AG04450 (cell line): ENCODE measurements around the gene CDC26. TPM values are rescaled to one million over a fixed set of nuclear protein-coding genes. Genes with fewer than 3 reads are reported as not detected.

Source experiments
- CTCF ChIA-PET: fragments of 300-600, 350-600 bp; formaldehyde crosslinking; extraction: SDS; loops from one replicate; lab custom pipeline; 2022; ENCODE audit warnings: antibody characterized with exemption, inconsistent platforms; lab: Charles Lee
- POLR2A ChIA-PET: fragments of 350-600 bp; formaldehyde crosslinking; extraction: SDS; loops from one replicate; lab custom pipeline; 2021; ENCODE audit warnings: antibody characterized with exemption, inconsistent platforms; lab: Yijun Ruan, JAX
- DNase-seq: peaks from one replicate; pipeline ENCODE4 v3.0.0-alpha.2; 2011; ENCODE audit warnings: low read depth, low spot score
- H3K27ac ChIP-seq: one replicate; pipeline ENCODE4 v1.5.1; 2012; ENCODE audit warnings: low read depth, low read length, control low read depth
- H3K27me3 ChIP-seq: one replicate; pipeline ENCODE4 v1.6.0; 2012; ENCODE audit warnings: low read length; ENCODE audit not compliant: control insufficient read depth, insufficient read depth
- H3K4me3 ChIP-seq: 2 replicates; pipeline ENCODE4 v1.5.1; 2011; ENCODE audit warnings: mild to moderate bottlenecking, low read depth, low read length, control low read depth
- H3K9me3 ChIP-seq: 2 replicates; pipeline ENCODE4 v1.5.1; 2012; ENCODE audit warnings: low read length; ENCODE audit not compliant: control insufficient read depth, insufficient read depth
- CTCF ChIP-seq: IDR thresholded peaks from 2 replicates; pipeline ENCODE4 v1.5.1; 2011; ENCODE audit warnings: low read depth, low read length, control low read depth, inconsistent platforms
- polyA plus RNA-seq: library from polyadenylated mRNA; depleted of rRNA; stranded (reverse); fragments of >200 nt; gene quantifications from 2 replicates; pipeline ENCODE4 v1.2.3, GENCODE V29; 2011

Gene CDC26
- polyA plus RNA-seq, 1 experiment: 52.6 TPM

GRCh38 chr9:113310538-113310937, 35.2 kb upstream of the CDC26 start:
- CTCF ChIA-PET: interaction anchor here (0.7 to 2.2 kb wide), 5 partner anchors 16 to 134 kb away, joined by 3 to 17 read pairs (median 4); partner anchors contain the start of gene ALAD
- POLR2A ChIA-PET: interaction anchor here (0.9 kb wide), 1 partner anchor 35 kb away, joined by 3 read pairs; the partner anchor contains the start of genes CDC26 and PRPF4
- TF ChIP-seq CTCF: no peak
- DNase-seq: no peak
- H3K4me3 ChIP-seq: no peak overlapping the region
- no peaks in the 10 kb centered on the region for H3K9me3 ChIP-seq
- H3K27ac ChIP-seq: no peak overlapping the region
- H3K27me3 ChIP-seq: no peaks in the 10 kb centered on the region

- peak; percentile 82 for TF ChIP-seq CTCF
- Histone ChIP-seq H3K4me3 (no peak overlapping the region), H3K27me3 (peaks cover 4% of the 10 kb centered on the region), H3K9me3 (no peaks in the 10 kb centered on the region), H3K27ac (no peak overlapping the region)
- DNase-seq: peak; percentile 10
- ChIA-PET CTCF (interaction anchor here (0.6 to 2.2 kb wide), 16 partner anchors 9 to 473 kb away, joined by 3 to 30 read pairs (median 4); partner anchors contain the start of gene ALAD), POLR2A (no interaction called here)
Measured at GRCh38 chr9:113309204-113309813, 33.9 kb upstream of the CDC26 start.

GRCh38 chr9:113307396-113307975, 32.1 kb upstream of the CDC26 start:
- ChIA-PET CTCF (interaction anchor here (1.3 to 1.9 kb wide), 4 partner anchors 11 to 99 kb away, joined by 6 to 30 read pairs (median 8); partner anchors contain the start of gene WDR31), POLR2A (no interaction called here)
- Histone ChIP-seq H3K27me3 (peaks cover 9% of the 10 kb centered on the region), H3K4me3 (no peak overlapping the region), H3K27ac (no peak overlapping the region), H3K9me3 (peaks cover 2% of the 10 kb centered on the region; the same call in 1 of the 2 replicates)
- DNase-seq: no peak
- no peak for TF ChIP-seq CTCF

GRCh38 chr9:113306566-113306965, 31.2 kb upstream of the CDC26 start:
- POLR2A ChIA-PET: no interaction called here
- Histone ChIP-seq H3K9me3 (peaks cover 2% of the 10 kb centered on the region; the same call in 1 of the 2 replicates), H3K27ac (no peak overlapping the region), H3K4me3 (no peak overlapping the region), H3K27me3 (peaks cover 12% of the 10 kb centered on the region)
- CTCF ChIA-PET: no interaction called here
- DNase-seq: no peak
- no peak for TF ChIP-seq CTCF
